NCI-H128 (cell line): Measurements from ENCODE around the gene GFI1B.
"Not testable (repeated sequence)": the region's sequence is repeated elsewhere in the genome, so short reads cannot be mapped to it uniquely, and the experiment has no call there.

Source experiments
- DNase-seq: peaks from one replicate; lab custom pipeline; 2025; ENCODE audit not compliant: unreplicated experiment; lab: John Stamatoyannopoulos, UW

The GFI1B gene

GRCh38 chr9:132967908-132968307 is 10.6 kb upstream of the GFI1B start:
- DNase-seq: not testable (repeated sequence)

GRCh38 chr9:132969783-132970182 is 8.7 kb upstream of the GFI1B start:
- no peak for DNase-seq

GRCh38 chr9:132970324-132971062 is 8.0 kb upstream of the GFI1B start:
- DNase-seq: no peak

- DNase-seq: no peak
Observed at GRCh38 chr9:132973166-132973565, 5.3 kb upstream of the GFI1B start.

GRCh38 chr9:132973713-132974112 is 4.8 kb upstream of the GFI1B start:
- DNase-seq: no peak

- DNase-seq: no peak
Observed at GRCh38 chr9:132975961-132976360, 2.5 kb upstream of the GFI1B start.

- no peak for DNase-seq
Observed at GRCh38 chr9:132976571-132976970, 1.9 kb upstream of the GFI1B start.

- DNase-seq: no peak
Observed at GRCh38 chr9:132978112-132978450, 413 bp upstream of the GFI1B start.

- no peak for DNase-seq
Observed at GRCh38 chr9:132980157-132980556, 1.7 kb downstream of the GFI1B start.

GRCh38 chr9:132982458-132982857 is 4.0 kb downstream of the GFI1B start:
- no peak for DNase-seq

- no peak for DNase-seq
Observed at GRCh38 chr9:132983491-132984201, 5.2 kb downstream of the GFI1B start.

- no peak for DNase-seq
Observed at GRCh38 chr9:132984202-132985070, 5.9 kb downstream of the GFI1B start.

GRCh38 chr9:132985071-132985350 is 6.5 kb downstream of the GFI1B start:
- DNase-seq: no peak

GRCh38 chr9:132985489-132985888 is 7.0 kb downstream of the GFI1B start:
- no peak for DNase-seq

- DNase-seq: no peak
Observed at GRCh38 chr9:132986114-132986513, 7.6 kb downstream of the GFI1B start.

GRCh38 chr9:132986640-132987620 is 8.4 kb downstream of the GFI1B start:
- no peak for DNase-seq

GRCh38 chr9:132988244-132989013 is 9.9 kb downstream of the GFI1B start:
- no peak for DNase-seq

GRCh38 chr9:132989014-132989310 is 10.5 kb downstream of the GFI1B start:
- no peak for DNase-seq

- no peak for DNase-seq
Observed at GRCh38 chr9:132989414-132989996, 11.0 kb downstream of the GFI1B start.

- DNase-seq: not testable (repeated sequence)
Observed at GRCh38 chr9:132989998-132990557, 11.6 kb downstream of the GFI1B start.
